Endodermal cell (in vitro differentiated cells): ENCODE measurements around the gene ZNF750. TPM values are rescaled to one million over a fixed set of nuclear protein-coding genes. Genes with fewer than 3 reads are reported as not detected.

Experiments used
- DNase-seq: peaks from one replicate; pipeline ENCODE4 v3.0.0-alpha.2; 2017
- H3K27ac ChIP-seq: 2 replicates; pipeline ENCODE4 v1.5.1; 2013; ENCODE audit warnings: mild to moderate bottlenecking, low read depth, low read length, moderate library complexity
- H3K27me3 ChIP-seq: 2 replicates; pipeline ENCODE4 v1.6.1; 2013; ENCODE audit warnings: mild to moderate bottlenecking, low read length, moderate library complexity; ENCODE audit not compliant: insufficient read depth, control insufficient read depth, poor library complexity, severe bottlenecking
- H3K36me3 ChIP-seq: 2 replicates; pipeline ENCODE4 v1.7.0; 2013; ENCODE audit warnings: mild to moderate bottlenecking, low read length, moderate library complexity; ENCODE audit not compliant: control insufficient read depth, insufficient read depth
- H3K4me1 ChIP-seq: one replicate; pipeline ENCODE4 v1.7.0; 2013; ENCODE audit warnings: low read length; ENCODE audit not compliant: control insufficient read depth, insufficient read depth
- H3K4me3 ChIP-seq: 2 replicates; pipeline ENCODE4 v1.5.1; 2013; ENCODE audit warnings: mild to moderate bottlenecking, low read length, moderate library complexity
- H3K9ac ChIP-seq: 2 replicates; pipeline ENCODE4 v1.6.1; 2013; ENCODE audit warnings: mild to moderate bottlenecking, low read length, moderate library complexity; ENCODE audit not compliant: poor library complexity, severe bottlenecking; ENCODE audit errors: extremely low read depth
- H3K9me3 ChIP-seq: 2 replicates; pipeline ENCODE4 v1.6.1; 2013; ENCODE audit warnings: mild to moderate bottlenecking, low read length, moderate library complexity; ENCODE audit not compliant: control insufficient read depth
- H3K27ac Mint-ChIP-seq: 2 replicates; pipeline ENCODE4 v1.8.0; 2020; ENCODE audit warnings: mixed read lengths
- H3K27me3 Mint-ChIP-seq: 2 replicates; pipeline ENCODE4 v1.8.0; 2021; ENCODE audit warnings: mild to moderate bottlenecking, mixed read lengths; ENCODE audit not compliant: insufficient read depth
- H3K36me3 Mint-ChIP-seq: 2 replicates; pipeline ENCODE4 v1.8.0; 2020; ENCODE audit warnings: low read depth, mixed read lengths
- H3K4me1 Mint-ChIP-seq: 2 replicates; pipeline ENCODE4 v1.8.0; 2020; ENCODE audit warnings: mixed read lengths
- H3K4me3 Mint-ChIP-seq: 2 replicates; pipeline ENCODE4 v1.8.0; 2020; ENCODE audit warnings: mild to moderate bottlenecking, moderate library complexity, mixed read lengths
- H3K9me3 Mint-ChIP-seq: 2 replicates; pipeline ENCODE4 v1.8.0; 2020; ENCODE audit warnings: mild to moderate bottlenecking, mixed read lengths
- WGBS, 2 experiments: methylation state at CpG; one replicate each; pipeline versions ENCODE4 v1.1.5 to v1.1.7; 2013; ENCODE audit warnings: missing lambda C conversion rate in 2 of 2, mixed read lengths in 1 of 2; ENCODE audit not compliant: insufficient coverage in 1 of 2, insufficient read length in 1 of 2; 5-methylcytosine and 5-hydroxymethylcytosine counted together
- total RNA-seq, 2 donors: library from RNA; stranded (reverse); fragmentation: NEBNext Ultra II Directional in 1 of 2; extraction: Animal tissue kit (Norgen Biotek cat#: 25700) in 1 of 2; gene quantifications; 2 replicates in 1 of 2; 3 replicates in 1 of 2; pipeline ENCODE4 v1.2.1, GENCODE V29; 2021
- TF ChIP-seq, protein P1 (sequence below): fragments of 200-600 bp; sonication (generic); conservative IDR thresholded peaks from 2 replicates; pipeline ENCODE4 v1.5.0; 2021; ENCODE audit warnings: antibody characterized with exemption, mild to moderate bottlenecking

ZNF750 gene
- total RNA-seq, 2 donors from 2014 or later, result not detected

DNA sequence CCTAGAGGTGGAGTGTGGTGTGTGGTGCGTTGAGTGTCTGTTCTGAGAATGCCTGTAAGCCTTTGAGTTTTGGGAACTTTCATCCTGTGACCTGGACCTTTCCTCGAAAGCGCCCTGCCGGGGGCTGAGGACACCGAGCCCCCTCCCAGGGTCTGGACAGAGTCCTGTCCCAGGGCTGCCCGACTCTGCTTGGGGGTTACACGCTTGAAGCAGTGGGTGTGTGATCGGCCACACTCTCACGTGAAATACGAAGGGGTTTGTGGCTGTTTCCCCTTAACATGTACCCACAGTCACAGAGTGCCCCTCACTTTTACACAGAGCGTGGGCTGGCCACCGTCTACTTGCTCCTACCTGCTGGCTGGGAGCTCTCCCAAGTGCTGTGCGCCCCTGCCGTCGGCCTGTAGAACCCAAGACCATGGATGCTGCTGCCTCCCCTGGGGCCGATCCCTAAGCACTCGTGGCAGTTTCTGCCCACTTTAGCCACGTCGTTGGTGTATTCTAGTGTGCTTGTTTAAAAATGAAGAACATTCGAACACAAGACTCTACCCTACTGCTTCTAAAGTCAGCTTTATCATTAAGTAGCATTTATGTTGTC lies 6.8 kb downstream of the ZNF750 start:
- no peaks in the 10 kb centered on the region for H3K9me3 Mint-ChIP-seq
- H3K36me3 Mint-ChIP-seq, result peaks cover 24% of the 10 kb centered on the region
- no peak overlapping the region for H3K4me3 Mint-ChIP-seq
- Histone ChIP-seq H3K27me3 (no peaks in the 10 kb centered on the region), H3K27ac (peak overlapping the region; percentile 32), H3K36me3 (peaks cover 27% of the 10 kb centered on the region), H3K4me1 (no peaks in the 10 kb centered on the region), H3K9ac (no peak overlapping the region), H3K9me3 (no peaks in the 10 kb centered on the region), H3K4me3 (no peak overlapping the region)
- TF ChIP-seq, protein P1, sequence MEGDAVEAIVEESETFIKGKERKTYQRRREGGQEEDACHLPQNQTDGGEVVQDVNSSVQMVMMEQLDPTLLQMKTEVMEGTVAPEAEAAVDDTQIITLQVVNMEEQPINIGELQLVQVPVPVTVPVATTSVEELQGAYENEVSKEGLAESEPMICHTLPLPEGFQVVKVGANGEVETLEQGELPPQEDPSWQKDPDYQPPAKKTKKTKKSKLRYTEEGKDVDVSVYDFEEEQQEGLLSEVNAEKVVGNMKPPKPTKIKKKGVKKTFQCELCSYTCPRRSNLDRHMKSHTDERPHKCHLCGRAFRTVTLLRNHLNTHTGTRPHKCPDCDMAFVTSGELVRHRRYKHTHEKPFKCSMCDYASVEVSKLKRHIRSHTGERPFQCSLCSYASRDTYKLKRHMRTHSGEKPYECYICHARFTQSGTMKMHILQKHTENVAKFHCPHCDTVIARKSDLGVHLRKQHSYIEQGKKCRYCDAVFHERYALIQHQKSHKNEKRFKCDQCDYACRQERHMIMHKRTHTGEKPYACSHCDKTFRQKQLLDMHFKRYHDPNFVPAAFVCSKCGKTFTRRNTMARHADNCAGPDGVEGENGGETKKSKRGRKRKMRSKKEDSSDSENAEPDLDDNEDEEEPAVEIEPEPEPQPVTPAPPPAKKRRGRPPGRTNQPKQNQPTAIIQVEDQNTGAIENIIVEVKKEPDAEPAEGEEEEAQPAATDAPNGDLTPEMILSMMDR, result no peak
- H3K27me3 Mint-ChIP-seq, result no peaks in the 10 kb centered on the region
- no peak overlapping the region for H3K27ac Mint-ChIP-seq
- no peak for DNase-seq
- peaks cover 4% of the 10 kb centered on the region for H3K4me1 Mint-ChIP-seq
- 89 to 95% methylated on average over 19 to 20 of the region's 20 CpGs for WGBS, 2 experiments

DNA sequence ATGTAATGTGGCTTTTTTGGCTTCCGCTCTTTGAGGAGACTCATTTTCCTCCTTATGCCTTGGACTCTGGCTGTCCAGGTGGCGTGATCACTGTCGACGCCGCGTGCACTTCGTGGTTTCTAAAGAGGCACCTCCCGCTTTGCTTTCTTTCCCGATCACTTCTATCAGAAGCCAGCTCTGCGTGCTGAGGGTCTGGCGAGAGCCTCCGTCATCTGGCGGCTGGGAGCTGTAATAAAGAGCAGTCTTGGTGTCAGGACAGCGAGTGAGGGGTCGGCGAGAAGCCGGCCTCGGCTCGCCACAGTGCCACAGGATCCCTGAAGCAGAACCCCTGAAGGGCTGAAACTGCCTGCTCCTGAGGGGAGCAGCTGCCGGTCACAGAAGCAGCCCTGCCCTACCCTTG lies 7.4 kb downstream of the ZNF750 start:
- H3K4me1 Mint-ChIP-seq, result peaks cover 4% of the 10 kb centered on the region
- no peaks in the 10 kb centered on the region for H3K9me3 ChIP-seq
- H3K27me3 ChIP-seq, result no peaks in the 10 kb centered on the region
- H3K4me3 Mint-ChIP-seq, result no peak overlapping the region
- peaks cover 30% of the 10 kb centered on the region for H3K36me3 Mint-ChIP-seq
- no peak for DNase-seq
- H3K4me3 ChIP-seq, result no peak overlapping the region
- no peaks in the 10 kb centered on the region for H3K27me3 Mint-ChIP-seq
- TF ChIP-seq, protein P1, result no peak
- H3K4me1 ChIP-seq, result no peaks in the 10 kb centered on the region
- H3K9ac ChIP-seq, result no peak overlapping the region
- no peaks in the 10 kb centered on the region for H3K9me3 Mint-ChIP-seq
- WGBS, 2 experiments, result 91 to 94% methylated on average over 20 of the region's 20 CpGs
- H3K36me3 ChIP-seq, result peaks cover 33% of the 10 kb centered on the region
- H3K27ac Mint-ChIP-seq, result no peak overlapping the region
- peak overlapping the region; percentile 32 for H3K27ac ChIP-seq

DNA sequence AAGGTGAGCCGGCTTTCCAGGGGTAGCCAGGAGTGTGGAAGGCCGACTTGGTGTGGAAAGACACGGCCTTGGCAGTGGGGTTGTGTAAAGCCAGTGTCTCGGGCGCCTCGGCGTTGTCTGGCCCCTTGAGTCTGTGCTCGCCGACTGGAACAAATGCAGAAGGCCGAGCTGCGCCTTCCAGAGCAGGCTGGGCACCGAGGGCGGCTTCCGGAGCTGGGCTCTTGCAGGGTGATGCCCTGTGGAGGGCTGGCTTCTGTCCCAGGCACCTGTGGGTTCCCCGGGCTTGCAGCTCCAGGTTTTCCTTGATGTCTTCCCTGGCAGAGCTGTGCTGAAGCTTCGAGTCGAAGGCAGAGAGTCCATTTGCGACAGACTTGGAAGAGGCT lies 8.0 kb downstream of the ZNF750 start:
- Histone ChIP-seq H3K36me3 (peaks cover 36% of the 10 kb centered on the region), H3K27me3 (no peaks in the 10 kb centered on the region), H3K27ac (no peak overlapping the region), H3K9me3 (no peaks in the 10 kb centered on the region), H3K4me3 (no peak overlapping the region), H3K9ac (no peak overlapping the region), H3K4me1 (no peaks in the 10 kb centered on the region)
- Mint-ChIP-seq H3K9me3 (no peaks in the 10 kb centered on the region), H3K27ac (peak overlapping the region; percentile 74), H3K27me3 (no peaks in the 10 kb centered on the region), H3K36me3 (peaks cover 35% of the 10 kb centered on the region), H3K4me1 (peaks cover 2% of the 10 kb centered on the region), H3K4me3 (no peak overlapping the region)
- no peak for DNase-seq
- TF ChIP-seq, protein P1, result no peak
- 94 to 97% methylated on average over 11 to 18 of the region's 18 CpGs for WGBS, 2 experiments
